Keratinocyte (primary cell): ENCODE measurements around the gene RSPH1. TPM values are rescaled to one million over a fixed set of nuclear protein-coding genes. Genes with fewer than 3 reads are reported as not detected.
A peak's percentile ranks its signal among the peaks of the same experiment; 100 is the strongest.

Experiments used
- DNase-seq: peaks from one replicate; pipeline ENCODE4 v3.0.0-alpha.2; 2011; ENCODE audit warnings: low read depth, missing footprints, low spot score
- FAIRE-seq: peaks from 2 replicates; lab custom pipeline; 2011; peaks lifted over from hg19 to GRCh38; lab: Jason Lieb, UNC
- H2AFZ ChIP-seq: 2 replicates; pipeline ENCODE4 v1.6.0; 2012; ENCODE audit warnings: low read length, control low read depth, inconsistent platforms; ENCODE audit not compliant: control insufficient read depth
- H3K27ac ChIP-seq: 2 replicates; pipeline ENCODE4 v1.5.1; 2011; ENCODE audit warnings: low read length; ENCODE audit not compliant: control insufficient read depth, insufficient read depth
- H3K27me3 ChIP-seq: 3 replicates; pipeline ENCODE4 v1.6.0; 2011; ENCODE audit warnings: low read length; ENCODE audit not compliant: control insufficient read depth, insufficient read depth; ENCODE audit errors: extremely low read depth
- H3K36me3 ChIP-seq, 2 experiments: 2 replicates in 1 of 2; 3 replicates in 1 of 2; pipeline ENCODE4 v1.5.1; 2011; ENCODE audit warnings: low read length in 2 of 2, mild to moderate bottlenecking in 1 of 2; ENCODE audit not compliant: control insufficient read depth in 2 of 2, insufficient read depth in 2 of 2; ENCODE audit errors: extremely low read depth in 1 of 2
- H3K4me1 ChIP-seq: 3 replicates; pipeline ENCODE4 v1.5.1; 2011; ENCODE audit warnings: low read length; ENCODE audit not compliant: control insufficient read depth, insufficient read depth; ENCODE audit errors: extremely low read depth
- H3K4me2 ChIP-seq: 3 replicates; pipeline ENCODE4 v1.6.0; 2011; ENCODE audit warnings: low read depth, low read length; ENCODE audit not compliant: control insufficient read depth, insufficient read depth; ENCODE audit errors: extremely low read depth
- H3K4me3 ChIP-seq, 3 experiments: fragments of 200-600 bp in 1 of 3; sonication (generic) in 1 of 3; 2 replicates in 2 of 3; 3 replicates in 1 of 3; pipeline ENCODE4 v1.5.1; 2011 to 2016; ENCODE audit warnings: low read length in 3 of 3, mild to moderate bottlenecking in 3 of 3, control low read depth in 2 of 3, inconsistent platforms in 1 of 3, low read depth in 1 of 3, mixed read lengths in 1 of 3, mixed run types in 1 of 3, moderate library complexity in 1 of 3; ENCODE audit not compliant: control insufficient read depth in 2 of 3, insufficient read depth in 2 of 3; ENCODE audit errors: extremely low read depth in 1 of 3
- H3K79me2 ChIP-seq: 2 replicates; pipeline ENCODE4 v1.6.0; 2012; ENCODE audit warnings: low read length; ENCODE audit not compliant: control insufficient read depth, insufficient read depth
- H3K9ac ChIP-seq: 3 replicates; pipeline ENCODE4 v1.6.0; 2011; ENCODE audit warnings: low read length; ENCODE audit not compliant: control insufficient read depth, insufficient read depth; ENCODE audit errors: extremely low read depth
- H3K9me1 ChIP-seq: 3 replicates; pipeline ENCODE4 v1.6.0; 2011; ENCODE audit warnings: low read length; ENCODE audit not compliant: control insufficient read depth, insufficient read depth; ENCODE audit errors: extremely low read depth
- H3K9me3 ChIP-seq: 2 replicates; pipeline ENCODE4 v1.5.1; 2012; ENCODE audit warnings: low read depth, low read length; ENCODE audit not compliant: control insufficient read depth
- H4K20me1 ChIP-seq: 3 replicates; pipeline ENCODE4 v1.6.0; 2011; ENCODE audit warnings: low read length; ENCODE audit not compliant: control insufficient read depth, insufficient read depth; ENCODE audit errors: extremely low read depth
- CTCF ChIP-seq, 3 experiments: IDR thresholded peaks in 1 of 3; conservative IDR thresholded peaks in 1 of 3; optimal IDR thresholded peaks in 1 of 3; 2 replicates in 2 of 3; 3 replicates in 1 of 3; pipeline versions ENCODE3 to v1.5.1; 2011; ENCODE audit warnings: low read length in 3 of 3, mild to moderate bottlenecking in 3 of 3, moderate library complexity in 2 of 3, control low read depth in 1 of 3, inconsistent platforms in 1 of 3; ENCODE audit not compliant: insufficient read depth in 2 of 3; ENCODE audit errors: extremely low read depth in 1 of 3
- EZH2 ChIP-seq: IDR thresholded peaks from one replicate; pipeline ENCODE4 v1.6.1; 2012; ENCODE audit warnings: inconsistent platforms, mild to moderate bottlenecking, low read length, moderate library complexity
- dilution Hi-C: fragments of 300-500 bp; cut with MboI; formaldehyde crosslinking; loops from one replicate; pipeline ENCODE4 v1.7.0; 2020; ENCODE audit warnings: low sequenced_read_pairs; ENCODE audit not compliant: extremely low pct_ligation_motif_present
- polyA plus RNA-seq, 5 experiments: library from polyadenylated mRNA; depleted of rRNA in 3 of 5; stranded (reverse) in 3 of 5; stranded (forward) in 1 of 5; unstranded in 1 of 5; fragments of >200 nt; gene quantifications; 1 replicate in 1 of 5; 2 replicates in 3 of 5; 3 replicates in 1 of 5; pipeline versions ENCODE4 v1.2.1 to v1.2.3, GENCODE V29; 2011 to 2012; ENCODE audit warnings: missing spikeins in 2 of 5, low read depth in 1 of 5, low replicate concordance in 1 of 5

RSPH1 gene
- polyA plus RNA-seq, 1 donor (not counting 4 experiments of a cell fraction or from before 2014, with no cell fraction given) = 0.50 TPM

DNA sequence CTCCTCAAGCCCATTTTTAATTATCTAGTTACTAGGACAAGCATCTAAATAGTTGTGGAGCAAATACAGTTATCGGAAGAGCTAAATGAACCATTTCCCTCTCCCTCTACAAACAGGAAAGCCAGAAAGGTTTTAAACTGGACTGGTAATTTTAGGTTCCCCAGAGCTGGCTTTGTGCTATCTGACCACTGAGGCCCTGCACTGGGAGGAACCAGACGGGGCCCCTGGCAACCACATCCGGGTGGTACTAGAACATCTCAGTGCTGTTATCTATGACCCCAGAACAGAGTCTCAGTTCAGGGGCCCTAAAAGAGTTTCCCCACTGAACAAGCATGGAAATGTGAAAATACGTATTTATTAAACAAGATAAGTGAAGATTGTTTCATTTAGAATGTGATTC, 7.7 kb upstream of the RSPH1 start:
- Histone ChIP-seq H3K9me1 (no peaks in the 10 kb centered on the region), H3K27ac (no peak overlapping the region), H3K9ac (no peak overlapping the region), H3K4me3 (no peak overlapping the region), H2AFZ (no peak overlapping the region), H3K27me3 (no peaks in the 10 kb centered on the region), H3K79me2 (no peaks in the 10 kb centered on the region), H4K20me1 (no peaks in the 10 kb centered on the region), H3K4me1 (peaks cover 4% of the 10 kb centered on the region), H3K36me3 (no peaks in the 10 kb centered on the region), H3K4me2 (no peak overlapping the region), H3K9me3 (no peaks in the 10 kb centered on the region)
- dilution Hi-C loops = no loop called here
- FAIRE-seq = no peak
- TF ChIP-seq CTCF (optimal IDR thresholded peaks at IDR 0.05 in 1 of 3, IDR thresholded peaks at IDR 0.05 in 1 of 3, conservative IDR thresholded peaks at IDR 0.05 in 1 of 3; ENCODE audit: extremely low read depth in 1 of 3, insufficient read depth in 2 of 3, low read length in 3 of 3) (no peak), EZH2 (no peak)
- DNase-seq = no peak

GRCh38 chr21:42500736-42501135, 4.7 kb upstream of the RSPH1 start:
- FAIRE-seq (peak; percentile 78), DNase-seq (peak; percentile 7)
- no peaks in the 10 kb centered on the region for H4K20me1 ChIP-seq
- H3K4me2 ChIP-seq = no peak overlapping the region
- H3K79me2 ChIP-seq = no peaks in the 10 kb centered on the region
- TF ChIP-seq EZH2 = no peak
- no peak for TF ChIP-seq CTCF (optimal IDR thresholded peaks at IDR 0.05 in 1 of 3, IDR thresholded peaks at IDR 0.05 in 1 of 3, conservative IDR thresholded peaks at IDR 0.05 in 1 of 3; ENCODE audit: extremely low read depth in 1 of 3, insufficient read depth in 2 of 3, low read length in 3 of 3)
- no peaks in the 10 kb centered on the region for H3K9me3 ChIP-seq
- no peaks in the 10 kb centered on the region for H3K36me3 ChIP-seq
- no peak overlapping the region for H3K9ac ChIP-seq
- no peak overlapping the region for H2AFZ ChIP-seq
- H3K9me1 ChIP-seq = no peaks in the 10 kb centered on the region
- no peaks in the 10 kb centered on the region for H3K27me3 ChIP-seq
- dilution Hi-C loops = no loop called here
- H3K4me1 ChIP-seq = peaks cover 12% of the 10 kb centered on the region
- no peak overlapping the region for H3K27ac ChIP-seq
- no peak overlapping the region for H3K4me3 ChIP-seq
